IPS-15b (cell line): Measurements from ENCODE around the gene TMEM156.

Experiments used
- H3K27me3 ChIP-seq: one replicate; pipeline ENCODE4 v1.6.1; 2013; ENCODE audit warnings: low read length; ENCODE audit not compliant: control insufficient read depth, insufficient read depth
- H3K36me3 ChIP-seq: one replicate; pipeline ENCODE4 v1.6.1; 2013; ENCODE audit warnings: low read length; ENCODE audit not compliant: control insufficient read depth, insufficient read depth
- H3K4me1 ChIP-seq: one replicate; pipeline ENCODE4 v1.6.1; 2013; ENCODE audit warnings: mild to moderate bottlenecking, low read length; ENCODE audit not compliant: control insufficient read depth, insufficient read depth
- H3K4me3 ChIP-seq: one replicate; pipeline ENCODE4 v1.5.1; 2013; ENCODE audit warnings: low read depth, low read length
- H3K9ac ChIP-seq: one replicate; pipeline ENCODE4 v1.6.1; 2013; ENCODE audit warnings: low read depth, mild to moderate bottlenecking, low read length
- H3K9me3 ChIP-seq: one replicate; pipeline ENCODE4 v1.6.1; 2013; ENCODE audit warnings: mild to moderate bottlenecking, low read length; ENCODE audit not compliant: control insufficient read depth, insufficient read depth

Gene TMEM156

DNA sequence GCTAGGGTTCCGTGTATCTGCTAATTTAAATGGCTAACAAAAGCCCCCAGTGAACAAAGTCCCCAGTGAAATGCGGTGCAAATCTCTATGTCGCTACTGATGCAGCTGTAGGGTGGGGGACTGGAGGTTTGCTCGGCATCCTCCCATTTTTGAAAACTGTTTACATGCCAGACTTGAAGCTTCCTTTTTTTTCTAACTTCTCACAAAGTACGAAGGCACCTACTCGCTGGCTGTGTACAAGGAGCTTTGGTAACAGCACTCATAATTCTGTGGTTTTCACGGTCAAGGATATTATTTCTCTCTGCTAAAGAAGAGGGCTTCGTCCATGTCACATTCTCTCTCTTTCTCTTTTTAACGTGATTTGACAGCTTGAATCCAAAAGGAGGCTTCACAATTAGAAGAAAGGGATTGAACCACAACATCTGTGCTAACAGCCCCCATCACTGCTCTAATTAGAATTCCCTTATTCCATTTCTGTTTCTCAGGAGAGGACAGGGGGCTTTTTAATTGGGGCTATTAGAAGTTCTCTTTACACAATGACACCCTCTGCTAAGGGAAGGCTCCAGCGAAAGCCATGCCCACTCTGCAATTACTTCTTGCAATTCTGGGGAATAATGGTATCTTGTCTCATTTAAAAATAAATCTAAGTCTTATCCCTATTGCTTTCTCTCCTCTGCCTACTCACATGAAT is 46.7 kb downstream of the TMEM156 start:
- Histone ChIP-seq H3K27me3 (no peaks in the 10 kb centered on the region), H3K9ac (no peak overlapping the region), H3K4me1 (no peaks in the 10 kb centered on the region), H3K4me3 (no peak overlapping the region), H3K9me3 (no peaks in the 10 kb centered on the region), H3K36me3 (no peaks in the 10 kb centered on the region)

DNA sequence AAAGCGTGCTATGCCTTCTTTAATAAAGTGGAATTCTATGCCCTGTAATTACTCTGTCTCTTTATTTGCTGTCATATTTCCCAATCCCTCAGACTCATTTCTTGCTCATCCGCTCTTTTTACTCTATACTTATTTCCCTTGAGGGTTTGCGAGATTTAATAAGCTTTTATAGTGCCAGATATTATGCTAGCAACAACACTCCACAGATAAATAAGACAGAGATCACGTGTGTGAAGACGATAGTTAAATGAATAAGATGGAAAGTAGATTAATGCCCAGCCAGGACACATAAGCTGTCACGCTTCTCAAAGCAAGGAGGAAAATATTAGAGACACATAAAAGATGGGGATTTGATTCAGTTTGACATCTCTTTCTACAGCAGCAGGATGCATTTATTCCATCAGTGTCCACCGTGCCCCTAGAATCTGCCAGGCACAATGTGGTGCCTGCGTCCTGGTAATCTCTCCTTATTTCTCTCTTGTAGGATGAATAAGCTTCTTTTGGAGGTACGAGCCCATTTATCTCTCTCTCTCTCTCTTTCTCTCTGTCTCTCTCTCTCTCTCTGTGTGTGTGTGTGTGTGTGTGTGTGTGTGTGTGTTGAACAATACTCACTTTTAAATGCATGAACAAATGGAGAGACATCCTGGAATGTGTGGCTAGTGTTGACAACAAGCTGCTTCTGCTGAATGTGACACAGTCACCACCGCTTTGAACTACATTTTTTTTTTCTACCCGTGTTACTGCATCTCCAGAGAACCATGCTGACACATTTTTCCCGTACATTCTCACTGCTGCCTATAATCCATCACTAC is 48.2 kb downstream of the TMEM156 start:
- Histone ChIP-seq H3K36me3 (no peaks in the 10 kb centered on the region), H3K4me3 (no peak overlapping the region), H3K4me1 (no peaks in the 10 kb centered on the region), H3K27me3 (no peaks in the 10 kb centered on the region), H3K9me3 (no peaks in the 10 kb centered on the region), H3K9ac (no peak overlapping the region)

DNA sequence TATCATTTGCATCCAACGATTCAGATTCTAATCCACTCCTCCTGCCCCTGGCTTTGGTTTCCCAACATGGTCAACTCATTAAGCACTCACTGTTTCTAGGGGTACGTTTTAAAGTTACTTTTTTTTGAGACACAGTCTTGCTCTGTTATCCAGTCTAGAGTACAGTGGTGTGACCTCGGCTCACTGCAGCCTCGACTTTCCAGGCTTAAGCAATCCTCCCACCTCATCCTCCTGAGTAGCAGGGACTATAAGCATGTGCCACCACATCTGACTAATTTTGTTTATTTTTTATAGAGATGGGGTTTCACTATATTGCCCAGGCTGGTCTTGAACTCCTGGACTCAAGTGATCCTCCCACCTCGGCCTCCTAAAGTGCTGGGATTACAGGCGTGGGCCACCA is 48.9 kb downstream of the TMEM156 start:
- H3K27me3 ChIP-seq, result no peaks in the 10 kb centered on the region
- no peaks in the 10 kb centered on the region for H3K4me1 ChIP-seq
- H3K4me3 ChIP-seq, result no peak overlapping the region
- H3K36me3 ChIP-seq, result no peaks in the 10 kb centered on the region
- H3K9me3 ChIP-seq, result no peaks in the 10 kb centered on the region
- no peak overlapping the region for H3K9ac ChIP-seq

DNA sequence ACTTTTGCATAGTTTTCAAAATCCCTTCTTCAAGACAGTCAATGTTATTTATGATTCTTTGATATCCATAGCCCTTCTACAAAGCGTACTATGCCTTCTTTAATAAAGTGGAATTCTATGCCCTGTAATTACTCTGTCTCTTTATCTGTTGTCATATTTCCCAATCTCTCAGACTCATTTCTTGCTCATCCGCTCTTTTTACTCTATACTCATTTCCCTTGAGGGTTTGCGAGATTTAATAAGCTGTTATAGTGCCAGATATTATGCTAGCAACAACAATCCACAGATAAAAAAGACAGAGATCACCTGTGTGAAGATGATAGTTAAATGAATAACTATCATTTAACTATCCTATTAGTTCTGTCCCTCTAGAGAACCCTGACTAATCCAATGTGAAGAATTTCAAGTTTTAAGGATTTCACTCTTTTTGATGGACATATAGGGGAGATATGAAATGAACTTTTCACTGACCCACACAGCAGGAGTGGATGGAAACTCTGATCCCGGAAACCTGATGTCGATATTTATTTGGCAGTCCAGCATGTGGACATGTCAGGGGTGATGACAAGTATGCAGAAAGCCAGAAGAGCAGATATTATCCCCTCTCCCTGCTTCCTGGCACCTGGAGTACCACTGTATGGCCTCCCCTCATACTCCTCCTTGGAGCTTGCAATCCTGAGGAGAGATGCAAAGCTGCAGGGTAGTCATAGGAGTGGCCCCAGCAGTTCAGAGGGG is 49.7 kb downstream of the TMEM156 start:
- no peaks in the 10 kb centered on the region for H3K36me3 ChIP-seq
- no peak overlapping the region for H3K9ac ChIP-seq
- no peaks in the 10 kb centered on the region for H3K9me3 ChIP-seq
- no peak overlapping the region for H3K4me3 ChIP-seq
- H3K27me3 ChIP-seq, result no peaks in the 10 kb centered on the region
- no peaks in the 10 kb centered on the region for H3K4me1 ChIP-seq

DNA sequence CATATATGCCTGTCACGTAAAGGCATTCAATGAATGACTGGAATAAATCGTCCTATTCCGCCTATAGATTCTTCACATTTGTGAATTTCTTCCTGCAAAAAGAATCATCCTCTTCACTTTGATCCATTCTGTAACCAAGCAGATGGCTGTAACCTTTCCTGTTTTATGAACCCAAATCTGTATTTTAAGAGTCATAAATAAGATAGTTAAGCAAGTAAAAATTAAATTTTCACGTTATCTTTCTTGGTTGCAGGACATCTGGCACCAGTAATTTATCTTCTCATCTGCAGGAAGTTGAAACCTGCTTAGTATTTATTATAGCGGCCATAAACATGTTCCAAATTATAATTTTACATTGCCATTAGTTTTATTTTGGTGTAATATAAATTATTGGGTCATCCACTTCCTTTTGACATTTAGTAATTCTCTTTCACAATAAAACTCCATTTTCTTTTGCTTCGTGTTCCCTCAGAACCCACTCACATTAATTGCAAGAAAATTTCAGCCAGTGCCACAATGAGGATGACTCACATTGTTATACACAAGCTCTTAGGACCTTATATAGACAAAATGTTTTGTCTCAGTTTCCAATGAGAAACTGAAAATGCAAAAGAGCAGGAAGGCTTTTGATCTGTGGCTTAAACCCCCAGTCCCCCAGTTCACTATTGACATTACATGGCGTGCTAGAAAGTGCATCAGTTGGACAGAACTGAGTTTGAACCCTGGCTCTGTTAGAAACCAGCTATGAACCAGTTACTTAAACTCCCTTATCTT is 51.1 kb downstream of the TMEM156 start:
- no peaks in the 10 kb centered on the region for H3K27me3 ChIP-seq
- H3K4me1 ChIP-seq, result no peaks in the 10 kb centered on the region
- no peaks in the 10 kb centered on the region for H3K36me3 ChIP-seq
- no peak overlapping the region for H3K9ac ChIP-seq
- no peak overlapping the region for H3K4me3 ChIP-seq
- no peaks in the 10 kb centered on the region for H3K9me3 ChIP-seq

DNA sequence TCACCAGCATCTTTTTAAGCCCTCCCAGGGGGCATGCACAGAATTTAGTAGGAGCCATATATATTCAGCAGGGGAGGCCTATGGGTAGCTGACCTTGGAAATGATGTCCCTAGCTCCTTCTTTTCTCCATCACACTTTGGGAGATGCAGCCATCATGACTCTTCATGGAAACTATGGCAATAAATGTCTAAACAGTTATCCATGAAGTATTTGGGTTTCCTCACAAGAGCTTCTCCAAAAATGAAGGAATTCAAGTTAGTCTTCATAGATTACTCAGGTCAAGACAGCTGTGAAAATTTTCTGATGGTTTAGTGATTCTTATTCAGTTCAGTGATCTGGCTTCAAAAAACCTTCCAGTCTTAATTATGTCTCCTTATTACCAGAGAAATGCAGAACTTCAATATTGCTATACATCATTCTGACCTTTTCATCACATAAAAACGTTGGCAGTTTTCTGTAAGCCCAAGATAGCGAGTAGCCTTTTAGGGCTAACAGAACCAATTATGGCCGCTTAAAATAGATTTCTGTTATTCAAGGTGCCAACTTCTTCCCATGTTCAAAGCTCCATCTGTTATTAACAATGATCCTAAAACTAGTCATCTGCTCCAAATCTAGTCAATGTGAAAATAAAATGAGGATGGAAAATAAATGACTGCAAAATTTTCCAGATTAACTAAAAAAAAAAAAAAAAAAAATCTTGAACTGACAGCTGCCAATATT is 52.5 kb downstream of the TMEM156 start:
- Histone ChIP-seq H3K36me3 (no peaks in the 10 kb centered on the region), H3K4me3 (no peak overlapping the region), H3K9me3 (no peaks in the 10 kb centered on the region), H3K4me1 (no peaks in the 10 kb centered on the region), H3K27me3 (no peaks in the 10 kb centered on the region), H3K9ac (no peak overlapping the region)

DNA sequence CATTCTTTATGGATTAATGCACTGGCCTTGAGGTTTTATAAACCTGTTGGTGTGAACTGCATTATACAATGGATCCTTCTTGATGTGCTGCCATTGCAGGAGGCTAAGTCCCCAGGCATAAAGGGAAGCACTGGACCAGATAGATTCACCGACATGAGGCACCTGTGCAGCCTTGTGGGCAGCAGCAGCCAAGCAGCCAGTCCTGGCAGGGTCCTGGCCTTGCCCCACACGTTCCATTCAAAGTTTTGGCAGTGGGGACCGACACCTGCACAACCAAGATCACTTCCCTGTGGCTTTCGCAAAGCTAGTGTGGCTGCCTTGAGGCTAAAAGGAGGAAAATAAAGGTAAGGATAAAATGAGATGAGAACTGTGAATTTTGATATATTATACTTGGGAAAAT is 53.1 kb downstream of the TMEM156 start:
- no peaks in the 10 kb centered on the region for H3K9me3 ChIP-seq
- no peak overlapping the region for H3K4me3 ChIP-seq
- H3K9ac ChIP-seq, result no peak overlapping the region
- no peaks in the 10 kb centered on the region for H3K36me3 ChIP-seq
- no peaks in the 10 kb centered on the region for H3K4me1 ChIP-seq
- H3K27me3 ChIP-seq, result no peaks in the 10 kb centered on the region

DNA sequence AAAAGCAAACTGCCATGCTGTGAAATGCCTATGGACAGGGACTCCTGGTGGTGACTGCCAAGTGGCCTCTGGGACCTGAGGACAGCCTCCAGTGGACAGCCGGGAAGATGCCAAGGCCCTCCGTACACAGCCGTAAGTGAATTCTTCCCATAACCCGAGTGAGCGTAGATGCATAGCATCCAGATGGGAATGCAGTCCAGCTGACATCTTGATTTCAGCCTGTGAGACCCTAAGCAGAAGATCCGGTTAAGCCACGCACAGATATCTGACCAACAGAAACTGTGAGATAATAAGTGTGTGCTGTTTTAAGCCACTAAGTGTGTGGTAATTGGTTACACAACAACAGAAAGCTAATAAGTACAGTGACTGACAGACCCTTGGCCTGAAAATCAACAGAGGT is 55.9 kb downstream of the TMEM156 start:
- Histone ChIP-seq H3K4me1 (no peaks in the 10 kb centered on the region), H3K9ac (no peak overlapping the region), H3K4me3 (no peak overlapping the region), H3K27me3 (no peaks in the 10 kb centered on the region), H3K9me3 (no peaks in the 10 kb centered on the region), H3K36me3 (no peaks in the 10 kb centered on the region)

DNA sequence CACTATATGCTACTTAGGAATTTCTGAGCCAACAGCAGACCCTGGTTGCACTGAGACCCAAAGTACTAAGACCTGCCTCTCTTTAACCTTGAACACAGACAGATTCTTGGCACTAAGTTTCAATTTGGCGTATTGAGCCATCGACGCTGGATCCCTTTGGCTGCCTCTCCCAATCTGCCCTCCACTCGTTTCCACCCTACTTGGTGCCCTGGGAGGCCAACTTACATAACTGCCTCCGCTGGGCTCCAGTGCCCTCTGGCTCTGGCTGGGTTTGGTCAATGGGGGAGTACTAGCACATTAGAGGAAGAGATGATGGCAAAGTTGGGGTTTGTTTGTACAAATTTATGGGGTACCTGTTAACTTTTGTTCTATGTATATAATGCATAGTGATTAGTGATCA is 63.5 kb downstream of the TMEM156 start:
- no peaks in the 10 kb centered on the region for H3K4me1 ChIP-seq
- H3K9me3 ChIP-seq, result no peaks in the 10 kb centered on the region
- no peak overlapping the region for H3K9ac ChIP-seq
- H3K4me3 ChIP-seq, result no peak overlapping the region
- H3K27me3 ChIP-seq, result no peaks in the 10 kb centered on the region
- H3K36me3 ChIP-seq, result no peaks in the 10 kb centered on the region

DNA sequence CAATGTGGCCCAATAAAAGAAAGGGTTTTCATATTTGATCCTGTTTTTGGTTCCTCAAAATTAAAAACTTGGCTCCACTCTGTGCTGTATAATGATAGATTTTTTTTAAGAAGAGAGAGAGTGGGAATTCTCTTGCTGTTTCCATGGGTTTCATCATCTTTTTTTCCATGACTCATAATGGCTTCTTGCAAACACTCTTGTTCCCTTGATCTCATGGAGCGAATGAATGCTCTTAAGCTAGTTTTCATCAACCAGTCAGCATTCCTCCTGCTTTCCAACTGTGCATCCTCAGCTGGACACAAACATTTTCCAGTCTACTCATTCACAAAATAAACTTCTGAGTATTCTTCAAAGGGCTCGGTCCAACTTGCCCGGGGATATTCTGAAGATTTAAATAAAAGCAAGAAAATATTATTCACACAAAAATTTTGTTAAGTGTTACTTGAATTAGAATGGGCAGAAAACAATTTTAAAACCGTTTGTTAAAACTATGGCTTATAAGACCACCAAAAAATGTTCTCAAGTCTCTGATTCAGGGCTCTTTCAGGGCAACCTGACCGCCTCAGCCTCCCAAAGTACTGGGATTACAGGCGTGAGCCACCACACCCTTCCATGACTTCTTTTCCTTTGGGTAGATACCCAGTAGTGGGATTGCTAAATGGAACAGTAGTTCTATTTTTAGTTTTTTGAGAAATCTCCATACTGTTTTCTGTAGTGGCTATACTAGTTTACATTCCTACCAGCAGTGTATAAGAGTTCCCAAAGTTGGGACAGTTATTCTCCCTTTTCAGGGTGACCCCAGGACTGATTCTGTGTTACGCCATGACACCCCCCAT is 64.7 kb downstream of the TMEM156 start:
- Histone ChIP-seq H3K9me3 (no peaks in the 10 kb centered on the region), H3K4me1 (no peaks in the 10 kb centered on the region), H3K36me3 (no peaks in the 10 kb centered on the region), H3K4me3 (no peak overlapping the region), H3K9ac (no peak overlapping the region), H3K27me3 (no peaks in the 10 kb centered on the region)
